Left renal cortex interstitium (tissue), 4 donors: ENCODE measurements around the gene LPAR6. TPM values are rescaled to one million over a fixed set of nuclear protein-coding genes. Genes with fewer than 3 reads are reported as not detected.
"Not testable (repeated sequence)": the region's sequence is repeated elsewhere in the genome, so short reads cannot be mapped to it uniquely, and the experiment has no call there.

Source experiments
- DNase-seq, 4 donors: peaks; one replicate each; pipeline ENCODE4 v3.0.0-alpha.2; 2013; ENCODE audit warnings: low read depth in 4 of 4, low spot score in 2 of 4, missing footprints in 1 of 4
- polyA plus RNA-seq, 4 donors: library from polyadenylated mRNA; unstranded; fragments of 120-200 nt; gene quantifications; one replicate each; pipeline ENCODE4 v1.2.1, GENCODE V29; 2013; ENCODE audit not compliant: insufficient read length in 4 of 4

Gene LPAR6
- polyA plus RNA-seq, 4 donors: 31.3 to 56.8 (median 39.0) TPM

DNA sequence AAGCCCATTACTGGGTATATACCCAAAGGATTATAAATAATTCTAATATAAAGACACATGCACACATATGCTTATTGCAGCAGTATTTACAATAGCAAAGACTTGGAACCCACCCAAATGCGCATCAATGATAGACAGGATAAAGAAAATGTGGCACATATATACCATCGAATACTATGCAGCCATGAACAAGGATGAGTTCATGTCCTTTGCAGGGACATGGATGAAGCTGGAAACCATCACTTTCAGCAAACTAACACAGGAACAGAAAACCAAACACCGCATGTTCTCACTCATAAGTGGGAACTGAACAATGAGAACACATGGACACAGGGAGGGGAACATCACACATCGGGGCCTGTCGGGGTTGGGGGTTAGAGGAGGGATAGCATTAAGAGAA lies 9.1 kb upstream of the LPAR6 start:
- DNase-seq: not testable (repeated sequence)

DNA sequence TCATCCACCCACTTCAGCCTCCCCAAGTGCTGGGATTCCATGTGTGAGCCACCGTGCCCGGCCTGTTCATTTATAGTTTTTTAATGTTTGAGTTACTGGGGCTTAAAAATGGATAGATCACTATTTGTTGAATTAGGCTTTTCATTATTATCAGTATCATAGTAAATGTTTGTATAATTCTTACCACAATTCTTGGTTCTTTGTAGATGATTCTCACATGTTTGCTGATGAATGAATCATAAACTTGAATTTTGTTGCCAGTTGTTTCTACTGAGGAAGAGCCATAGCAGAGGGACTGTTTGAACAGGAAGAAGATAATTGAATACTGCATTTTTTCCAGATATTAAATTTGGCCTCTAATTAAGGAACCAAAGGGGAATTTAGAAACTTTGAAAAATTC lies 2.6 kb upstream of the LPAR6 start:
- no peak for DNase-seq

- no peak for DNase-seq
These were observed 1.6 kb upstream of the LPAR6 start for GRCh38 chr13:48414501-48414900.

DNA sequence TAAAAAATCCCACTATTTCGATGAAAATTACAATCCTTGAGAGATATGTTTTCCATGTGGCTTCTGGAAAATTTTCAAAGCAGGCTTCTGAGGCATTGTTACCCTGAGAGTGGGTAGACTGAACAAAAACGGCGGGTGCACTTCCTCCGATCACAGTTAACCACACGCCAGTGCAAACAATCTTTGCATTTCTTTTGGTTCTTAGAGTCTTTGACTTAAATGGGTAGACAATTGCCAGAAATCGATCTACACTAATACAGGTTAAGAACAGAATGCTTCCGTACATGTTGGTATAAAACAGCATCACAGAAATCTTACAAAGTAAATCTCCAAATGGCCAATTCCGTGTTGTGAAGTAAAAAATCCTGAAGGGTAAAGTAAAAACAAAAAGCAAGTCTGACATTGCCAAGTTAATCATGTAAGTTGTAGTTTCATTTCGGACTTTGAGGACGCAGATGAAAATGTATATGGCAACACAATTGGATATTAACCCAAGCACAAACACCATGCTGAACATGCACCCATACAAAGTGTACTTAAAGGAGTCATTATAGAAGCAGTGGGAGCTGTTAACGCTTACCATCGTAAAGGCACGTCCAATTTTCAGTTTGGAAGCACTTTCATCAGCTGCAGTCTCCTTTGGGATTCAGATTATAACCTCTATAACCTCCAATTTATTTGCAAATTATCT lies 927 bp downstream of the LPAR6 start:
- DNase-seq: no peak

DNA sequence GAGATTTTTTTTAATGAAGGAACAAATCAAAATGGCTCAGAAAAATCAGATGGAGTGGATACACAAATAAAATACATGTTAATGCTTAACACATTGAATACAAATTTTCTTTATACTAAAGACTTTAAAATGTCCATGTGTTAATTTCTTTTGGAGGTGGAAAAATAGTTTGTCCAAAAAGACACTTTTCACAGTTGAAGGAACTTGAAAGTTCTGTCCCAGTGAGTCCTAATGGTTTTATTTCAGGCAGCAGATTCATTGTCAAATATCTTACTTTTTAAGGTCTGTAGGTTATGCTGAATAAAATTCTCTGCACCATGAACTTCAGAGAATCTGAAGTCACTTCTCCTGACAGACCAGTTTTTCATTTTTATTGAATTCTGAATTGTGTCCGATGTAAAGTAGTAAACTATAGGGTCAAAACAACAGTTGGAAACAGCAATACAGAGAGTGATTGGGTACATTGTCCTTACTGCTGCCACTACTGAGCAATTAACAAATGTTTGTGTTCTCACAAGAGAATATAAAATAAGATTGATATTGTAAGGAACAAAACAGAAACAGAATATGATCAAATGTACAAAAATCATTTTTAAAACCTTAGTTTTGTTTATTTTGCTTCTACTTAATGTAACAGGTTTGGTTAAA lies 1.6 kb downstream of the LPAR6 start:
- no peak for DNase-seq

GRCh38 chr13:48410199-48410598 lies 2.7 kb downstream of the LPAR6 start:
- no peak for DNase-seq

DNA sequence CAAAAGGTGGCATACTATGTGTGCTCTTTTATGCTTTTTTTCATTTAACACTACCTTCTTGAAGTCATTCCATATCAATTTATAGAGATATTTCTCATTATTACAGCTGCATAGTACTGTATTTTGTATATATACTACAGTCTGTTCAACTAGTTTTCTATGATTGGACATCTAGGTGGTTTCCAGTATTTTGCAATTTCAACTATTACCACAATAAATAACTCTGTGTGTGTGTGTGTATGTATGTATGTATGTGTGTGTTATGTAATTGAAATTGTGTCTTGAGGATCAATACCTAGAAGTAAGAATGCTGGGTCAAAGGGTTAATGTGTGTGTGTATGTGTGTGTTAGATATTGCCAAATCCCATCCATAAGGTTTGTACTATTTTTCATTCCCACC lies 7.0 kb downstream of the LPAR6 start:
- DNase-seq: no peak

DNA sequence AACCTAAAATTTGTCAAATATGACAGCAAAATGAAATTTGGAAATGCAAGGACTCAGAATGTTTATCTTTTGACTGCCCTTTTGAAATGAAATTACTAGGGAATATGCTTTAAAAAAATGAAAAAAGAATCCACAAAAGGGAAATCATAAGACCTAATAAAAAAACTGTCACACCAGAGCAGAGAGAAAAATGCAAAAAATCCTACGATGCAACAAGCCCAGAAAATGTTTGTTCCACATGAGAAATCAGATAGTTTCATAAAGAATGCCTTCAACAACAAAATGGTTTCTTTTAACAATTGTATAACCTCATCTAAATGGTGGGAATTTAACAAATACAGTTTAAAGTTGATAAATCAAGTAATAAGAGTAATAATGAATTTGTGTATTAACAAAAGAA lies 8.0 kb downstream of the LPAR6 start:
- DNase-seq: no peak

DNA sequence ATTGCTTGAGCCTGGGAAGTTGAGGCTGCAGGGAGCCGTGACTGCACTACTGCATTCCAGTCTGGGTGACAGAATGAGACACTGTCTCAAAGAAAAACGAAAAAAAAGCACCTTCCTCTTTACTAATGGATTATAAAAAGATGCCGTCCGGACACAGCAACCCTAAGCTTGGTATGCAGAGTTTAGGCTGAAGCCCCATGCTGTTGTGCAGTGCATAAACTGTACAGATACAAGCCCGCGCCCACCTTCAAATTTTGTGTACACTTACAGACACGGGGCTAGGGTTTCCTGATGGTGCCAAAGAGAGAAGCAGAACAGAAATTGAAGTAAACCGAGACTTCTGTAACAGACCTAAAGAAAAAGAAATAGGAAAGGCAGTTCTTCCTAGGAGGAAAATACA lies 9.0 kb downstream of the LPAR6 start:
- DNase-seq: no peak

- DNase-seq: no peak
These were observed 9.7 kb downstream of the LPAR6 start for GRCh38 chr13:48403151-48403631.

DNA sequence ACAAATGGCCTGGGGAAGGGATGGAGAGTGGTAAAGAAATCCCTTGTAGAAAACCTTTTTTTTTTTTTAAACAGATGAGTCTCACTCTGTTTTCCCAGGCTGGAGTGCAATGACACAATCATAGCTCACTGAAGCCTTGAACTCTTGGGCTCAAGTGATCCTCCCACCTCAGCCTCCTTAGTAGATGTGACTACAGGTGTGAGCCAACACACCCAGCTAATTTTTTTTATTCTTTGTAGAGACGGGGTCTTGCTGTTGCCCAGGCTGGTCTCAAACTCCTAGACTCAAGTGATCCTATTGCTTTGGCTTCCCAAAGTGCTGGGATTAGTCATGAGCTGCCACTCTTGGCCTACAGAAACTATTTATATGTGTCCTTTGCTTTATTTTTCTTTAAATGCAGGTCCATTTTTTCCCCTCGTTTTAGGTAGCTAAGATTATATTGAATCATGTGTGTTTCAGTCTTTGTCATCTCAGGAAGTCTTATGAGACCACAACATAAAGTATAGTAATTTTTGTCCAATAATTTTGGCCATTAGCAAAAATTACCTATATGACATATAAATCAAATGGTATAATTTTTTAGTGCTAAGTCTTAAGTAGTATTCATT lies 10.5 kb downstream of the LPAR6 start:
- no peak for DNase-seq

DNA sequence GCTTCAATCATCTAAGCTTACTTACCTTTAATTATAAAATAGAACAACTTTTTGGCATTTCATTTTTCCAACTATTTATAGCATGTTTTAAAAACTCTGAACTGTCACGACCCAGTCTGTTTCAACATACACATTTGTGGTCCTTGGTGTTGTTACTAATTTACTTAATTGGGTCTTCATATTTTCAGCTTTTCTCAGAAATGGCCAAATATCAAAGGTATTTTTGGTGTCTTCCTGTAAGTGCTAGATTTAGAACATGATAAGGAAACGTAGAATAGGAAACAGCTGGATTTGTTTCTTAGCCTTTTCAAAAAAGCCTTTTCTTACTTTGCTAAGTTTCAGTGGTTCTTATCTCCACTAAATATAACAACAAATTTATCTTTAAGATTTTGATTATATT lies 11.4 kb downstream of the LPAR6 start:
- DNase-seq: no peak

DNA sequence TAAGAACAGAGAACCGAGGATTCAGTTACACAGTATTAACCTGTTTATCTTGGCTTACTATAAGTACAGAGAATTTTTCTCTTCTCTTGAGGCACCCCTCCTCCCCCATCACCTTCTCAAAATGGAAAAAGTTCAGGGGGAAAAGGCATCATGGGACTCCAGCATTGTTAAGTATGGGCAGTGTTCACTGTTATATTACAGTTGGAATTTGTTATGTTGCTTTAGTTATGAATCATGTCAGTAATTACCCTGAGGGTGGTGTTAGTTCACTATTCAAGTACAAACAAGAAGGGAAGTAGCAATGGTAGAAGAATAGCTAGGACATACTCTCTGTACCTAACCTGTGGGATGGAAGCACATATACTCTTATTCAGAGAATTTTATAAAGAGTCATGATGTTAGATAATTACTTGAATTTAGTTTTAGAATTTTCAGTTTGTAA lies 12.0 kb downstream of the LPAR6 start:
- no peak for DNase-seq

DNA sequence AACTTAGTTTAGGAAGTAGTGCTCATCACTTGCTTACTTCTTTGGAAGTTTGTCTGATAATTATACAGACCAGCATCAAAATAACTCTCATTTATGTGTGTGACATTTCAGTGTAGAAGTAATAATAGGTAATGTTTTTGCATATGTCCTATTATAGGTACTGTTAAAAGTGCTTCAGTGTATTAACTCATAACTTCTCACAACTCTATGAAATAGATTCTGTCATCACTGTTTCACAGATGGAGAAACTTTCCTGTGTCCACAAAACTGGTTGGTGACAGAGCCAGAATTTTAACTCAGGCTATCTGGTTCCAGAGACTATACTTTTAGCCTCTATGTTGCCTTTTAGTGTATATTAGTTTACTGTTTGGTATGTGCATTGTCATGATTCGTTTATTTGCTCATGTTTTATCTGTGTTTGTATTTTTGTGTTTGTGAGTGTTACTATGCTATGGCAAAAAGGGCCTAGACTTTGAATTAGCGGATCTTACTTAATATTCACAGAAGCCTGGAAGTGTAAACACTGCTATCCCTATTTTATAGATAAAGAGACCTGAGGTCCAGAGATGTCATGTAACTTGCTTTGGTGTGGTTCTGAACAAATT lies 12.7 kb downstream of the LPAR6 start:
- no peak for DNase-seq

DNA sequence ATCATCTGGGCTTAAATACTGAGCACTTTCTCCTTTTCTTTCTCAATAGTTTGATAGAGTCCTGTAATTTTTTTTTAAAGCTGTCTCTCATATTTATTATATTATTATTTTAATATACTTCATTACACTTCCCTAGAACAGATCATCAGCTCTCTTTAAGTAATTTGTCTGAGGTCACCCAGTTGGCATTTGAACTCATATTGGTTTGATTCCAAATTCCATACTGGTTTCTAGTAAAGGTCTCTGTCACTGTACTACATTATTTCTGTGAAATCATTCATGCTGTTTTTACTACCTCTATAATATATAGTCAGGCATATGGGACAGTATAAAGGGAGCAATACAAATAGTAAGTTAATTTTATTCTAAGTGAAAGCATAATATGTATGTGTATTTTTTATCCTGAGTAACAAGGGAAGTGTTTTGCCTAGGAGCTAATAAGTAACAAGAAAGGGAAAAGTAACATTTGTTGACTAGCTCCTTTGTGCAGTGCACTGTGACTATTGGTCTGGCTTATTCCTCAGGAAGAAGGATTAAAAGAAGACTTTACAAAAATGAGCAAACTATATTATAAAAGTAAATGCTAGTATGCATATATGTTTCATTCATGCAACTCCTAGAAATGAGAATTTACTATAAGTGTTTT lies 14.3 kb downstream of the LPAR6 start:
- no peak for DNase-seq

GRCh38 chr13:48397744-48398143 lies 15.2 kb downstream of the LPAR6 start:
- no peak for DNase-seq

- no peak for DNase-seq
These were observed 19.2 kb downstream of the LPAR6 start for GRCh38 chr13:48393698-48394085.

GRCh38 chr13:48393030-48393697 lies 19.7 kb downstream of the LPAR6 start:
- DNase-seq: no peak

DNA sequence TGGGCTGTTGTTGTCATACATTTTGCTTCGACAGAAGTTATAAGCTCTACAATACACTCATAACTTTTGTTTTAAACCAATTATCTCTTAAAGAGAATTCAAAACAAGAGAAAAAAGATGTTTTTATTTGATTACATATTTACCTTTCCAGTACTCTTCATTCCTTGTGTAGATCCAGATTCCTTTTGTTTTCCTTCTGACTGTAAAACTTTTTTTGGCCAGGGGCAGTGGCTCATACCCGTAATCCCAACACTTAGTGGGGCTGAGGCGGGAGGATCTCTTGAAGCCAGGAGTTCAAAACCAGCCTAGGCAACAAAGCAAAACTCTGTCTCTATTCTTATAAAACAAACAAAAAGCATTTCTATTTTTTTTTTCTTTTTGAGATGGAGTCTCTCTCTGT lies 21.7 kb downstream of the LPAR6 start:
- no peak for DNase-seq

- no peak for DNase-seq
These were observed 26.1 kb downstream of the LPAR6 start for GRCh38 chr13:48386816-48387215.

DNA sequence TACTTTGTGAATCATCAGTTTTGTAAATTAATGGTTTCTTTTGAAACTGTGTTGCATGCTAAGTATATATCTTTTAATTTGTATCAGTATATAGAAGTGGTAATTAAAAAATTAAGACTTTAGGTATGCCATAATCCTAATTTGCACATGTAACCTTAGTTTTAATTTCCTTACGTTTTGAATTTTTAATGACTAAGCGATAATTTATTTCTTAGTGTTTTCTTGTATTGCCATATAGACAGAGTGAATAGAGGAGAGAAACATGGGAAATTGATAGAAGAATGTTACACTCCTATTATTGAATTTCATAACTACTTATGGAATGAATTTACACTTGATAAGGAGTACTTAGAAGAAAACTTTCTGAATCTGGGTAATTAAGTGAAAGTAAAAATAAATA lies 29.5 kb downstream of the LPAR6 start:
- no peak for DNase-seq
